K562 (cell line): ENCODE results near the gene CKM. TPM values are rescaled to one million over a fixed set of nuclear protein-coding genes. Genes with fewer than 3 reads are reported as not detected.

Source experiments
- ATAC-seq: fragments of 200-7000 bp; cut with Tn5 transposase; 3 replicates; pipeline ENCODE4 v1.9.1; 2020; ENCODE audit warnings: moderate library complexity
- BruUV-seq: library from RNA; stranded (reverse); fragments of 400-500 nt; replicated peaks from 2 replicates; lab custom pipeline; 2021; lab: Mats Ljungman, UMichigan
- CTCF ChIA-PET: fragments of 300-600 bp; formaldehyde crosslinking; extraction: SDS; loops from one replicate; lab custom pipeline; 2021; ENCODE audit warnings: low intra/inter-chr PET ratio; lab: Yijun Ruan, JAX
- POLR2A ChIA-PET: fragments of 300-600, 350-650 bp; sonication (Branson Sonifier 250); formaldehyde crosslinking; extraction: SDS; loops from one replicate; lab custom pipeline; 2021; ENCODE audit warnings: antibody characterized with exemption, inconsistent platforms; lab: Yijun Ruan, JAX
- DNase-seq, 4 experiments: peaks; one replicate each; pipeline versions ENCODE4 v3.0.0 to v3.0.0-alpha.2; 2011 to 2018; ENCODE audit warnings: low spot score in 3 of 4, mixed read lengths in 3 of 4; ENCODE audit errors: extremely low read depth in 1 of 4
- FAIRE-seq: peaks from 2 replicates; lab custom pipeline; 2011; peaks lifted over from hg19 to GRCh38; lab: Jason Lieb, UNC
- H2AFZ ChIP-seq: 2 replicates; pipeline ENCODE4 v1.6.0; 2011; ENCODE audit warnings: low read depth, low read length, control low read depth, inconsistent platforms
- H3K27ac ChIP-seq: fragments of 200-600 bp; 3 replicates; pipeline ENCODE4 v1.8.0; 2011; ENCODE audit warnings: low read depth, mild to moderate bottlenecking, control low read depth, inconsistent platforms, low read length, moderate library complexity, mixed read lengths; ENCODE audit errors: extremely low read depth
- H3K27me3 ChIP-seq, 2 experiments: fragments of 300-600 bp in 1 of 2; 2 replicates in 1 of 2; 3 replicates in 1 of 2; pipeline versions ENCODE4 v1.6.0 to v1.8.0; 2011; ENCODE audit warnings: inconsistent platforms in 2 of 2, low read length in 2 of 2, mild to moderate bottlenecking in 1 of 2, mixed read lengths in 1 of 2, moderate library complexity in 1 of 2; ENCODE audit not compliant: control insufficient read depth in 2 of 2, insufficient read depth in 2 of 2
- H3K36me3 ChIP-seq: fragments of 300-600 bp; 3 replicates; pipeline ENCODE4 v1.8.0; 2011; ENCODE audit warnings: mild to moderate bottlenecking, low read length, inconsistent platforms; ENCODE audit not compliant: control insufficient read depth, insufficient read depth
- H3K4me1 ChIP-seq, 2 experiments: fragments of 200-600 bp in 1 of 2; replicated peaks in 1 of 2; 2 replicates in 1 of 2; 3 replicates in 1 of 2; pipeline versions ENCODE4 v1.5.1 to v1.8.0; 2011; ENCODE audit warnings: inconsistent platforms in 2 of 2, low read length in 2 of 2, mild to moderate bottlenecking in 1 of 2, mixed read lengths in 1 of 2, moderate library complexity in 1 of 2; ENCODE audit not compliant: control insufficient read depth in 2 of 2, insufficient read depth in 2 of 2
- H3K4me2 ChIP-seq: 2 replicates; pipeline ENCODE4 v1.6.1; 2011; ENCODE audit warnings: low read length, control low read depth, inconsistent platforms, mixed read lengths; ENCODE audit not compliant: insufficient read depth
- H3K4me3 ChIP-seq: fragments of 200-600 bp; sonication (generic), shearing (Covaris generic); 2 replicates; pipeline ENCODE4 v1.5.1; 2016; ENCODE audit warnings: control low read depth, inconsistent platforms
- H3K79me2 ChIP-seq: fragments of 200-600 bp; 3 replicates; pipeline ENCODE4 v1.8.0; 2011; ENCODE audit warnings: low read length, inconsistent platforms; ENCODE audit not compliant: control insufficient read depth, insufficient read depth
- H3K9ac ChIP-seq, 2 experiments: 2 replicates each; pipeline versions ENCODE4 v1.6.0 to v1.6.1; 2011; ENCODE audit warnings: low read depth in 2 of 2, low read length in 2 of 2, control low read depth in 1 of 2, inconsistent platforms in 1 of 2, mild to moderate bottlenecking in 1 of 2, mixed read lengths in 1 of 2; ENCODE audit not compliant: insufficient read depth in 1 of 2
- H3K9me1 ChIP-seq: one replicate; pipeline ENCODE4 v1.6.0; 2011; ENCODE audit warnings: inconsistent platforms, mild to moderate bottlenecking, low read length, moderate library complexity; ENCODE audit not compliant: control insufficient read depth, insufficient read depth
- H3K9me3 ChIP-seq: replicated peaks from 2 replicates; pipeline ENCODE4 v1.5.1; 2011; ENCODE audit warnings: low read depth, low read length, inconsistent platforms; ENCODE audit not compliant: control insufficient read depth, insufficient read depth
- H4K20me1 ChIP-seq: replicated peaks from 2 replicates; pipeline ENCODE4 v1.6.1; 2011; ENCODE audit warnings: low read length, inconsistent platforms, mixed read lengths; ENCODE audit not compliant: control insufficient read depth, insufficient read depth
- ATF7 ChIP-seq: fragments of 450-650 bp; IDR thresholded peaks from 2 replicates; pipeline ENCODE4 v1.7.1; 2014; ENCODE audit warnings: mild to moderate bottlenecking, moderate library complexity
- CHD4 ChIP-seq: fragments of 200-600 bp; sonication (generic); IDR thresholded peaks from 3 replicates; pipeline ENCODE4 v1.6.1; 2012; ENCODE audit warnings: low read depth, mild to moderate bottlenecking, mixed read lengths, low read length, inconsistent platforms; ENCODE audit not compliant: insufficient read depth, insufficient replicate concordance, poor library complexity, severe bottlenecking
- DACH1 ChIP-seq: fragments of 450-650 bp; IDR thresholded peaks from 2 replicates; pipeline ENCODE4 v1.6.1; 2018; ENCODE audit not compliant: partially characterized antibody
- ELK3 ChIP-seq: fragments of 450-650 bp; formaldehyde crosslinking; IDR thresholded peaks from 2 replicates; pipeline ENCODE4 v1.4.0; 2020; ENCODE audit warnings: mild to moderate bottlenecking
- HLTF ChIP-seq: fragments of 450-650 bp; IDR thresholded peaks from 2 replicates; pipeline ENCODE4 v1.6.1; 2016
- KAT2B ChIP-seq: IDR thresholded peaks from one replicate; pipeline ENCODE4 v1.6.1; 2012; ENCODE audit warnings: low read depth, mild to moderate bottlenecking, control low read depth, inconsistent platforms, low read length, moderate library complexity
- MAZ ChIP-seq, 2 experiments: fragments of 450-650 bp in 1 of 2; sonication (generic) in 1 of 2; formaldehyde crosslinking; IDR thresholded peaks in 1 of 2; conservative IDR thresholded peaks in 1 of 2; 2 replicates each; pipeline versions ENCODE4 v1.4.0 to v1.5.0; 2020; ENCODE audit warnings: mild to moderate bottlenecking in 1 of 2, missing genetic modification reagents in 1 of 2
- RBM14 ChIP-seq: fragments of 200-400 bp; formaldehyde crosslinking; IDR thresholded peaks from 2 replicates; pipeline ENCODE4 v1.6.1; 2018; ENCODE audit warnings: low read depth, mild to moderate bottlenecking, low read length, moderate library complexity, borderline replicate concordance; ENCODE audit not compliant: insufficient read depth
- SMAD3 ChIP-seq: fragments of 450-650 bp; formaldehyde crosslinking; conservative IDR thresholded peaks from 2 replicates; pipeline ENCODE4 v1.4.0; 2020; ENCODE audit warnings: mild to moderate bottlenecking
- SMARCC2 ChIP-seq: fragments of 450-650 bp; IDR thresholded peaks from 2 replicates; pipeline ENCODE4 v1.6.1; 2017; ENCODE audit warnings: antibody characterized with exemption, moderate library complexity, mild to moderate bottlenecking, low read depth
- ZNF217 ChIP-seq: sonication (generic); formaldehyde crosslinking; IDR thresholded peaks from 2 replicates; pipeline ENCODE4 v1.8.0; 2022; ENCODE audit warnings: mild to moderate bottlenecking, missing genetic modification reagents
- WGBS: fragments of 100-300 bp; shearing (Covaris generic); methylation state at CpG from one replicate; pipeline ENCODE4 v1.1.6; 2016; ENCODE audit warnings: low coverage, mixed read lengths; ENCODE audit not compliant: insufficient coverage; ENCODE audit errors: missing lambda C conversion rate; 5-methylcytosine and 5-hydroxymethylcytosine counted together
- in situ Hi-C: fragments of 300-500 bp; cut with MboI; formaldehyde crosslinking; loops from 4 replicates; pipeline ENCODE4 v1.15.0; 2018; ENCODE audit warnings: inconsistent platforms, mixed read lengths
- intact Hi-C: fragments of 100-400 bp; cut with micrococcal nuclease; formaldehyde crosslinking; loops from 2 replicates; pipeline ENCODE4 v1.14.2; 2022
- polyA plus RNA-seq, 8 experiments: library from polyadenylated mRNA; depleted of rRNA in 4 of 8; stranded (reverse) in 5 of 8; unstranded in 3 of 8; fragments of >200 nt; fragmentation: Nextera tagmentation in 2 of 8; fragmentation: Illumina TruSeq in 1 of 8; extraction: Ambion mirVana in 2 of 8; extraction: Trizol in 1 of 8; gene quantifications; 2 replicates each; pipeline versions ENCODE4 v1.2.1 to v1.2.3, GENCODE V29; 2011 to 2014; ENCODE audit warnings: inconsistent platforms in 1 of 8, missing spikeins in 1 of 8
- total RNA-seq, 7 experiments: library from RNA; depleted of rRNA in 6 of 7; stranded (reverse); fragments of >200 nt in 6 of 7; fragmentation: Illumina TruSeq in 2 of 7; extraction: Trizol in 2 of 7; gene quantifications; 2 replicates each; pipeline versions ENCODE4 v1.2.1 to v1.2.3, GENCODE V29; 2011 to 2021; ENCODE audit warnings: low replicate concordance in 1 of 7

The CKM gene
- total and polyA plus RNA-seq, 9 of the 15 experiments (the other 6 are each of a cell fraction or from before 2014, with no cell fraction given): 0.06 to 0.17 (median 0.09) TPM; not detected in 4

GRCh38 chr19:45361608-45362007, 38.9 kb upstream of the CKM start:
- ATAC-seq (no peak), DNase-seq (no peak), FAIRE-seq (no peak)
- no peaks in the 10 kb centered on the region for H3K9me3 ChIP-seq
- no peak overlapping the region for H3K9ac ChIP-seq
- no peak overlapping the region for H3K4me2 ChIP-seq
- POLR2A ChIA-PET: interaction anchor here (0.5 kb wide), 1 partner anchor 42 kb away, joined by 3 read pairs; no protein-coding TSS in a partner anchor
- no peak overlapping the region for H2AFZ ChIP-seq
- H3K4me1 ChIP-seq: peaks cover 0 to 37% of the 10 kb centered on the region in 2 experiments; a peak in 2 of 5 replicates
- H4K20me1 ChIP-seq: 0 out of 2 replicates have a peak, but pooled peaks cover 3% of the 10 kb centered on the region
- no peaks in the 10 kb centered on the region for H3K27me3 ChIP-seq
- 91% methylated on average over 14 of the region's 14 CpGs for WGBS
- H3K36me3 ChIP-seq: peaks cover 75% of the 10 kb centered on the region; the same call in 2 of the 3 replicates
- H3K27ac ChIP-seq: no peak overlapping the region
- no peaks in the 10 kb centered on the region for H3K9me1 ChIP-seq
- no TSS peak for BruUV-seq
- TF ChIP-seq SMARCC2 (no peak), ATF7 (no peak), RBM14 (no peak), ZNF217 (CRISPR knock-in tag) (no peak), DACH1 (no peak), ELK3 (CRISPR knock-in tag) (no peak), HLTF (no peak), CHD4 (no peak), SMAD3 (no peak), KAT2B (no peak), MAZ (CRISPR knock-in tag; conservative IDR thresholded peaks at IDR 0.05 in 1 of 2, IDR thresholded peaks at IDR 0.05 in 1 of 2) (no peak)
- intact Hi-C loops: no loop called here
- CTCF ChIA-PET: no interaction called here
- H3K79me2 ChIP-seq: no peaks in the 10 kb centered on the region
- no peak overlapping the region for H3K4me3 ChIP-seq
- in situ Hi-C loops: no loop called here
